CD4-positive, alpha-beta T cell (primary cell): ENCODE measurements around the gene TMEM87B. TPM values are rescaled to one million over a fixed set of nuclear protein-coding genes. Genes with fewer than 3 reads are reported as not detected.

Source experiments
- ATAC-seq: fragments of 200-7000 bp; cut with Tn5 transposase; one replicate; pipeline ENCODE4 v1.10.0; 2022; ENCODE audit warnings: mild to moderate bottlenecking; ENCODE audit not compliant: poor library complexity
- CTCF ChIA-PET: fragments of 350-600 bp; sonication (Branson Sonifier 250); formaldehyde crosslinking; loops from one replicate; lab custom pipeline; 2021; ENCODE audit warnings: antibody characterized with exemption, inconsistent platforms; lab: Charles Lee
- POLR2A ChIA-PET: fragments of 350-600 bp; sonication (Branson Sonifier 250); formaldehyde crosslinking; loops from one replicate; lab custom pipeline; 2021; ENCODE audit warnings: antibody characterized with exemption, inconsistent platforms; lab: Charles Lee
- DNase-seq, 14 experiments: peaks; one replicate each; pipeline ENCODE4 v3.0.0-alpha.2; 2013 to 2020; ENCODE audit warnings: mixed read lengths in 2 of 14
- H3K27ac ChIP-seq, 2 donors: one replicate each; pipeline versions ENCODE4 v1.5.1 to v1.7.0; 2013; ENCODE audit warnings: low read length in 2 of 2, low read depth in 1 of 2, mild to moderate bottlenecking in 1 of 2
- H3K27me3 ChIP-seq, 2 experiments: 1 replicate in 1 of 2; 2 replicates in 1 of 2; pipeline versions ENCODE4 v1.6.1 to v1.7.0; 2013; ENCODE audit warnings: low read length in 2 of 2, control low read depth in 1 of 2, mild to moderate bottlenecking in 1 of 2, moderate library complexity in 1 of 2; ENCODE audit not compliant: insufficient read depth in 2 of 2, control insufficient read depth in 1 of 2
- H3K36me3 ChIP-seq: one replicate; pipeline ENCODE4 v1.6.1; 2013; ENCODE audit warnings: low read length, control low read depth; ENCODE audit not compliant: insufficient read depth
- H3K4me1 ChIP-seq: one replicate; pipeline ENCODE4 v1.6.1; 2013; ENCODE audit warnings: low read length, control low read depth; ENCODE audit not compliant: insufficient read depth
- H3K4me3 ChIP-seq: one replicate; pipeline ENCODE4 v1.5.1; 2013; ENCODE audit warnings: mild to moderate bottlenecking, low read length, moderate library complexity
- H3K9me3 ChIP-seq, 2 experiments: 1 replicate in 1 of 2; 2 replicates in 1 of 2; pipeline versions ENCODE4 v1.6.1 to v1.7.0; 2013; ENCODE audit warnings: low read length in 2 of 2, mild to moderate bottlenecking in 2 of 2, control low read depth in 1 of 2, moderate library complexity in 1 of 2; ENCODE audit not compliant: control insufficient read depth in 1 of 2, insufficient read depth in 1 of 2
- H3K27ac Mint-ChIP-seq: one replicate; pipeline ENCODE4 v1.8.0; 2020; ENCODE audit warnings: mixed read lengths
- H3K27me3 Mint-ChIP-seq: one replicate; pipeline ENCODE4 v1.8.0; 2021; ENCODE audit warnings: mixed read lengths
- H3K36me3 Mint-ChIP-seq: one replicate; pipeline ENCODE4 v1.8.0; 2021; ENCODE audit warnings: low read depth, mixed read lengths
- H3K4me1 Mint-ChIP-seq: one replicate; pipeline ENCODE4 v1.8.0; 2021; ENCODE audit warnings: low read depth, mixed read lengths
- H3K4me3 Mint-ChIP-seq: one replicate; pipeline ENCODE4 v1.8.0; 2020; ENCODE audit warnings: mild to moderate bottlenecking, mixed read lengths
- H3K9me3 Mint-ChIP-seq: one replicate; pipeline ENCODE4 v1.8.0; 2020; ENCODE audit warnings: mixed read lengths
- CTCF ChIP-seq: fragments of 200-600 bp; IDR thresholded peaks from one replicate; pipeline ENCODE4 v1.8.0; 2022; ENCODE audit warnings: antibody characterized with exemption, mild to moderate bottlenecking
- intact Hi-C, 2 experiments: fragments of 100-400 bp; cut with DNase I in 1 of 2; cut with micrococcal nuclease in 1 of 2; formaldehyde crosslinking; loops; one replicate each; pipeline versions ENCODE4 v1.15.1 to v1.9.0; 2023 to 2025; cut with DNase I, micrococcal nuclease
- total RNA-seq, 174 experiments: library from RNA in 2 of 174; stranded (reverse) in 2 of 174; gene quantifications; one replicate each; pipeline ENCODE4 v1.2.3 and lab custom pipeline; 2021 to 2026

The TMEM87B gene
- total RNA-seq, 2 experiments from 2014 or later = 8.9 to 12.1 TPM

GRCh38 chr2:112048236-112048592 lies 6.9 kb upstream of the TMEM87B start:
- no peak overlapping the region for H3K4me3 Mint-ChIP-seq
- Histone ChIP-seq H3K4me3 (no peak overlapping the region), H3K4me1 (no peaks in the 10 kb centered on the region), H3K27ac (no peak overlapping the region), H3K27me3 (no peaks in the 10 kb centered on the region), H3K9me3 (peaks cover 0 to 4% of the 10 kb centered on the region in 2 experiments), H3K36me3 (no peaks in the 10 kb centered on the region)
- TF ChIP-seq CTCF = no peak
- intact Hi-C loops = loop anchor here (1.0 kb wide), 2 partner anchors 160 to 161 kb away; no protein-coding TSS in a partner anchor
- no peak overlapping the region for H3K27ac Mint-ChIP-seq
- DNase-seq (no peak), ATAC-seq (no peak)
- H3K9me3 Mint-ChIP-seq = peaks cover 3% of the 10 kb centered on the region
- H3K27me3 Mint-ChIP-seq = no peaks in the 10 kb centered on the region
- peaks cover under 1% of the 10 kb centered on the region for H3K4me1 Mint-ChIP-seq
- CTCF ChIA-PET = interaction anchor here (2.7 kb wide), 1 partner anchor 160 kb away, joined by 17 read pairs; no protein-coding TSS in a partner anchor
- POLR2A ChIA-PET = interaction anchor here (0.8 kb wide), 1 partner anchor 160 kb away, joined by 4 read pairs; no protein-coding TSS in a partner anchor
- H3K36me3 Mint-ChIP-seq = no peaks in the 10 kb centered on the region

GRCh38 chr2:112048887-112049286 lies 6.2 kb upstream of the TMEM87B start:
- no peaks in the 10 kb centered on the region for H3K27me3 ChIP-seq
- ATAC-seq (peak; percentile 83), DNase-seq (peak in 5 of 14 experiments; percentile 13 to 75 (median 70))
- peaks cover 5% of the 10 kb centered on the region for H3K4me1 ChIP-seq
- H3K9me3 ChIP-seq = peaks cover 0 to 4% of the 10 kb centered on the region in 2 experiments
- TF ChIP-seq CTCF = peak; percentile 93
- Mint-ChIP-seq H3K36me3 (no peaks in the 10 kb centered on the region), H3K4me3 (no peak overlapping the region), H3K27me3 (no peaks in the 10 kb centered on the region), H3K4me1 (peaks cover 7% of the 10 kb centered on the region), H3K9me3 (peaks cover 3% of the 10 kb centered on the region), H3K27ac (no peak overlapping the region)
- no peak overlapping the region for H3K27ac ChIP-seq
- intact Hi-C loops = loop anchor here (1.0 kb wide), 2 partner anchors 161 to 162 kb away; no protein-coding TSS in a partner anchor
- no peaks in the 10 kb centered on the region for H3K36me3 ChIP-seq
- POLR2A ChIA-PET = no interaction called here
- no peak overlapping the region for H3K4me3 ChIP-seq
- CTCF ChIA-PET = interaction anchor here (1.6 to 2.7 kb wide), 2 partner anchors 15 to 161 kb away, joined by 4 to 17 read pairs; no protein-coding TSS in a partner anchor

- POLR2A ChIA-PET = no interaction called here
- no peak for ATAC-seq
- CTCF ChIA-PET = interaction anchor here (1.6 to 2.7 kb wide), 2 partner anchors 13 to 162 kb away, joined by 4 to 17 read pairs; no protein-coding TSS in a partner anchor
- Histone ChIP-seq H3K27me3 (no peaks in the 10 kb centered on the region), H3K4me1 (peaks cover 9% of the 10 kb centered on the region), H3K27ac (no peak overlapping the region), H3K4me3 (no peak overlapping the region), H3K36me3 (no peaks in the 10 kb centered on the region), H3K9me3 (no peaks in the 10 kb centered on the region)
- no peak for TF ChIP-seq CTCF
- intact Hi-C loops = loop anchor here (5.0 to 10.0 kb wide), 5 partner anchors 134 to 1373 kb away; partner anchors contain the start of genes BUB1 (in 1 of the 2), CHCHD5 (in 1 of the 2) and CKAP2L (in 1 of the 2)
- H3K27me3 Mint-ChIP-seq = no peaks in the 10 kb centered on the region
- H3K9me3 Mint-ChIP-seq = peaks cover 1% of the 10 kb centered on the region
- H3K4me1 Mint-ChIP-seq = peaks cover 10% of the 10 kb centered on the region
- no peaks in the 10 kb centered on the region for H3K36me3 Mint-ChIP-seq
- no peak overlapping the region for H3K4me3 Mint-ChIP-seq
- H3K27ac Mint-ChIP-seq = no peak overlapping the region
- no peak for DNase-seq
Observed at GRCh38 chr2:112050316-112050715, 4.8 kb upstream of the TMEM87B start.
